Kidney tubule cell (primary cell): ENCODE measurements around the gene GUCY1A1.

ENCODE experiments used
- DNase-seq: peaks from one replicate; pipeline ENCODE4 v3.0.0-alpha.2; 2018; ENCODE audit warnings: low spot score

GUCY1A1 gene, protein sequence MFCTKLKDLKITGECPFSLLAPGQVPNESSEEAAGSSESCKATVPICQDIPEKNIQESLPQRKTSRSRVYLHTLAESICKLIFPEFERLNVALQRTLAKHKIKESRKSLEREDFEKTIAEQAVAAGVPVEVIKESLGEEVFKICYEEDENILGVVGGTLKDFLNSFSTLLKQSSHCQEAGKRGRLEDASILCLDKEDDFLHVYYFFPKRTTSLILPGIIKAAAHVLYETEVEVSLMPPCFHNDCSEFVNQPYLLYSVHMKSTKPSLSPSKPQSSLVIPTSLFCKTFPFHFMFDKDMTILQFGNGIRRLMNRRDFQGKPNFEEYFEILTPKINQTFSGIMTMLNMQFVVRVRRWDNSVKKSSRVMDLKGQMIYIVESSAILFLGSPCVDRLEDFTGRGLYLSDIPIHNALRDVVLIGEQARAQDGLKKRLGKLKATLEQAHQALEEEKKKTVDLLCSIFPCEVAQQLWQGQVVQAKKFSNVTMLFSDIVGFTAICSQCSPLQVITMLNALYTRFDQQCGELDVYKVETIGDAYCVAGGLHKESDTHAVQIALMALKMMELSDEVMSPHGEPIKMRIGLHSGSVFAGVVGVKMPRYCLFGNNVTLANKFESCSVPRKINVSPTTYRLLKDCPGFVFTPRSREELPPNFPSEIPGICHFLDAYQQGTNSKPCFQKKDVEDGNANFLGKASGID

DNA sequence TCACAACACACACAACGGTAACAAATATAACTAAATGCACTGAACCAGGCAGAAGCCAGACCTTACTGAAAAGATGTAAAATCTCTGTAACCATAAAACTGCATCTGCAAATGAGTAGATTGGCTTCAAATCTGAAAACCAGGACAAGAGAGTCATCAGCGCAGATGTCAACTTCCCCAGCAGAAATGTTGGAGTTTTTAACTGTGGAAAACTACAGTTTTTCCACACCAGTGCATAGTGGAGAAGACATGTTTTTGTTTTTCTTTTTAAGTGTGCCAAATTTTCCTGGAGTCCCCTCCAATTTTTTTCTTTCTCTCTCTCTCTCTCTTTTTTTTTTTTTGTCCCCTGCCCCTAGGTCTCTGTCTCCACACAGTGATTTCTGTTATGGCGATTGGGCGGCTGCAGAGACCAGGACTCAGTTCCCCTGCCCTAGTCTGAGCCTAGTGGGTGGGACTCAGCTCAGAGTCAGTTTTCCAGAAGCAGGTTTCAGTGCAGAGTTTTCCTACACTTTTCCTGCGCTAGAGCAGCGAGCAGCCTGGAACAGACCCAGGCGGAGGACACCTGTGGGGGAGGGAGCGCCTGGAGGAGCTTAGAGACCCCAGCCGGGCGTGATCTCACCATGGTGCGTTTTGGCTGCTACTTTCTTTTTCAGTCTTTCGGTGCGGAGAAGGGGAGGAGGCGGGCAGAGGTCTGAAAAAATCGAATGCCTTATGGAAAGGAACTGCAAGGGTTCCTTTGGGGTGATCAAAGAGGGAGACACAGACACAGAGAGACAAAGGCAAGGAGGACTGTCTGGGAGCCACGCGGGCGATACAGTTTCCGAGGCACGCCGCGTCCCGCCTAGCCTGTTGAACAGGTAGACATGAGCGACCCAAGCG, at the start of gene GUCY1A1:
Gene GUCY1A1, plus strand, starts transcription at position 505 of the 878 bp plus-strand sequence. CDS start 30,020 bp downstream, outside the sequence.
- DNase-seq = peak; percentile 64

DNA sequence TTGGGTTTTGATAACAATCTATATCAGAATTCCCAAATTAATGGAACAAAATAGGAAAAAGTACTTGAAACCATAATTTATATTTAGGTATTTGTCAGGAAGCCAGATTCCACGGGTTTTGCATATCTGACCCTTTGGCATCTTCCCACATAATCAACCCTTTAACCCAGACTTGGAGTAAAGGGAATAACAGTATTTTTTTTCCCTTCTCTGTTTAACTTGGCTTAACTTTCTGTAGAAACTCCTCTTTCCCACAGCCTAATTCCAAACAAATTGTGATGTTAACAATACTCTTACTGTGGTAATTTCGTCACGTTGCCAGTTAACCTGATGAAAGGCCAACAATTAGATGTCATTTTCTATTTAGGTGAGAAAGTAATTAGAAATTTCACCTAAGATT, 49.4 kb upstream of the GUCY1A1 start:
- DNase-seq = no peak

GRCh38 chr4:155618183-155618838, 48.3 kb upstream of the GUCY1A1 start:
- no peak for DNase-seq

GRCh38 chr4:155620637-155621036, 46.0 kb upstream of the GUCY1A1 start:
- no peak for DNase-seq

- peak; percentile 88 for DNase-seq
These were observed 42.2 kb upstream of the GUCY1A1 start for GRCh38 chr4:155624478-155624877.

DNA sequence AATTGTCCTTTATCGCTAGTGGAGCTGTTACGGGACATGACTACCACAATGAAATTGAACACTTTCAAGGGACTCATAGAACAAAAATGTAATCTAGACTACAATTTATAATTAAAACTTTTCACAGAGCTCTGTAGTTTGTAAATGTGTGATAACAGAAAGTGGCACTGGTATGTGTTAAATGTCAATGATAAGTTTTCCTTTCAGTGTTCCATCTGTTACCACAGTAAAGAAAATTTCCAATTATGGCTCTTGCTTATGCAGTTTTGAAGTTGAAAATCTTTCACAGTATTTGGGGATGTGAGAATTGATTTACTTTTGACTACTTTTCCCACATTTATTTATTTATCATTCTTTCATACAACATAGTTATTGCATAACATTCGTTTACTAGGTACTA, 40.1 kb upstream of the GUCY1A1 start:
- no peak for DNase-seq

- DNase-seq = peak; percentile 85
These were observed 37.3 kb upstream of the GUCY1A1 start for GRCh38 chr4:155629183-155629825.

GRCh38 chr4:155629956-155630355, 36.7 kb upstream of the GUCY1A1 start:
- DNase-seq = no peak

DNA sequence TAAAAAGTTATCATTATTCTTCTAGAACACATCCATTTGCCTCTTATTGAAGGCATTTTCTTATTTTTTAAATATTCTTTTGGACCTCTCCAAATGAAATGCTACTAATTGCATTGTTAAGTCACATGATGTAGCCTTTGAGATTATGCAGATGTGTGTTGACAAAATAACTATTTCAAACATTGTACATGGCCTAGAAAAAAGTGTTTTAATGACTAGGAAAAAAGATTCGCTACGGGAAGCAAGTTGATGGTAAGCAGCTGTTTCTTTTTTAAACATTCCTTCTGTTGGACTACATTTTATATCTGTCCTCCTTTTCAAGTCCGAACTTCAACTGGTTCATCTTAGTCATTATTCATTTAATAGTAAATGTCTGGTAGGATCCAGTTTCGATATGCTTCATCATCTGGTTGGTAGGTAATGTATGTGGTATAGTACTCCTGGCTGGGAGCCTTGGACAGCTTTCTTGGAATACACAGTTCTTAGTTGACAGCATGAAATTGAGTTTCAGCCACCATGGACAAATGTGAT, 34.3 kb upstream of the GUCY1A1 start:
- DNase-seq = no peak

- DNase-seq = no peak
These were observed 28.3 kb upstream of the GUCY1A1 start for GRCh38 chr4:155638195-155638965.

- no peak for DNase-seq
These were observed 26.7 kb upstream of the GUCY1A1 start for GRCh38 chr4:155639704-155640523.

DNA sequence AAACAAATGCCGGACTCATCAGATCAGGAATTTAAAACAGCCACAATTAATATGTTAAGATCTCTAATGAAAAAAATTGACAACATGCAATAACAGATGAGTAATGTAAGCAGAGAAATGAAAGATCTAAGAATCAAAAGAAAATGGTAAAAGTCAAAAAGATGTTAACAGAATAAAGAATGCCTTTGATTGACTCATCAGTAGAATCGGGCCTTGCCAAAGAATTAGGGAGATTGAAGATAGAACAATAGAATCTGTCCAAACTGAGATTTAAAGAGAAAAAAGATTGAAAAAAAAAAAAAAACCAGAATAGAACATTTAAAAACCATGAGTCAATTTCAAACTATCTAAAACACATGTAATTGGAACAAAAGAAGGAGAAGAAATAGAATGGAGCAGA, 25.9 kb upstream of the GUCY1A1 start:
- no peak for DNase-seq

DNA sequence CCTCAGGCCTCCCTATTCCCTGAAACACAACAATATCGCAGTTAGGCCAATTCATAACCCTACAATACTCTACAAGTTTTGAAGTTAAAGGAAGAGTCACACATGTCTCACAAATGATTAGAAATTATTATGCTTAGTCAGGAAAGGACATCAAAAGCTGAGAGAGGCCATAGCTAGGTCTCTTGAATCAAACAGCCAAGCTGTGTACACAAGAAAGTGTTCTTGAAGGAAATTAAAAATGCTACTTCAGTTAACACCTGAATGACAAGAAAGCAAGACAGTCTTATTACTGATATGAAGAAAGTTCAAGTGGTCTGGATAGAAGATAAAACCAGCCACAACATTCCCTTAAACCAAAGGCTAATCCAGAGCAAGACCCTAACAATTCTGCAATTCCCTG, 23.6 kb upstream of the GUCY1A1 start:
- DNase-seq = no peak

DNA sequence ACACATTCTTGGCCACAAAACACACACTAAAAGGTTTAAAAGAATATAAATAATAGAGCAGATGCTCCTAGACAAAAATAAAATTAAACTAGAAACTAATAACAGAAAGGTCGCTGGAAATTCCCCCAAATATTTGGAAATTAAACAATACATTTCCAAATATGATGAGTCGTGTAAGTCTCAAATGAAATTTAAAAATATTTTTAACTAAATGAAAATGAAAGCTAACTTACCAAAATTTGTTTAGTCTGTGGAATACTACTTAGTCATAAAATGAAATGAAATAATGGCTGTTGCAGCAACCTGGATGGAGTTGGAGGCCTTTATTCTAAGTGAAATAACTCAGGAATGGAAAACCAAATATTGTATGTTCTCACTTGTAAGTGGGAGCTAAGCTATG, 20.6 kb upstream of the GUCY1A1 start:
- no peak for DNase-seq

DNA sequence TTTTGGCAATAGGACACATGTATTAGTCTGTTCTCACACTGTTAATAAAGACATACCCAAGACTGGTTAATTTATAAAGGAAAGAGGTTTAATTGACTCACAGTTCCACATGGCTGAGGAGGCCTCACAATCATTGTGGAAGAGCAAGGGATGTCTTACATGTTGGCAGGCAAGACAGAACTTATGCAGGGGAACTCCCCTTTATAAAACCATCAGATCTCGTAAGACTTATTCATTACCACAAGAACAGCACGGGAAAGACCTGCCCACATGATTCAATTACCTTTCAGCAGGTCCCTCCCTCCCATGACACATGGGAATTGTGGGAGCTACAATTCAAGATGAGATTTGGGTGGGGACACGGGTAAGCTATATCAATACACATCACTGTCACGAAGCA, 15.9 kb upstream of the GUCY1A1 start:
- peak; percentile 79 for DNase-seq

GRCh38 chr4:155653052-155653451, 13.6 kb upstream of the GUCY1A1 start:
- DNase-seq = no peak

DNA sequence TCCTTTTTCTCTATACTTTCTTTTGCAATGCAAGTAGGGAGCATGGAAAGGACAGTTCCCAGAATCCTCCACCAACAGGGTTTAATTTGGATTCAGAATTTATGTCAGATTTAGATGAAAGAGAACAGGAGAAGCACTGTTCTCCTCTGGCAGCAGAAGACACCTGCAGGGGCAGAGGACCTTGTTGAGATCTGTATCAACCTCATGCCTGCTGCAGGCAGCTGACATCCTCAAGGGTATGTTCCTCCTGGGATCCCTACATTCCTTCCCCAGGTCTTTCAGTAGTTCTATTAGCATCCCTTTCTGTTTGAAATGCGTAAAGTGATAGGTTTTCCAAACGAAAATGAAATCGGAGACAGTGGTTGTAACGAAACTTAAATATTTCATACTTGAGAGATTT, 10.6 kb upstream of the GUCY1A1 start:
- no peak for DNase-seq

DNA sequence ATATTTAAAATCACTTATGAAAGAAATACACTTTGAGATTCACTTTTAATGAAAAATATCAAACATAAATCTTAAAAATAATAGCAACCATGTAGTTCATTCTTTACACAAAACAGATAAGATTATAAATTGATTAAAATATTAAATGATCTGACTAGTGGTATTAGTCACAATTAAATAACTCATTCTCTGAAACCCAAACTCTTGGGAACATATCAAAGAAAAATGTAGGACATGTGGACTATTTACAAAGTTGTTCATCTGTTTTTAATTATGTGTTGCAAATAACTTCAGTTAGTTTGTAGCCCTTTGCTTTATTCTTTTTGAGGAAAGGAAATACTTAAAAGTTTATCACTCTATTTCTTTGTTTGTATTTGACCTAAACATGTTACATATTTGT, 9.5 kb upstream of the GUCY1A1 start:
- no peak for DNase-seq

GRCh38 chr4:155657985-155658680, 8.5 kb upstream of the GUCY1A1 start:
- DNase-seq = no peak
